IPS-20b (cell line): ENCODE results near the gene TSC22D4.
"Not testable (repeated sequence)": the region's sequence is repeated elsewhere in the genome, so short reads cannot be mapped to it uniquely, and the experiment has no call there.

Experiments used
- H3K27ac ChIP-seq: one replicate; pipeline ENCODE4 v1.5.1; 2013; ENCODE audit warnings: low read length
- H3K27me3 ChIP-seq: 2 replicates; pipeline ENCODE4 v1.6.1; 2013; ENCODE audit warnings: mild to moderate bottlenecking, low read length, inconsistent platforms; ENCODE audit not compliant: insufficient read depth
- H3K36me3 ChIP-seq: 2 replicates; pipeline ENCODE4 v1.6.1; 2013; ENCODE audit warnings: low read depth, mild to moderate bottlenecking, inconsistent platforms, low read length, moderate library complexity; ENCODE audit not compliant: insufficient read depth
- H3K4me1 ChIP-seq: 2 replicates; pipeline ENCODE4 v1.6.1; 2013; ENCODE audit warnings: mild to moderate bottlenecking, control low read depth, inconsistent platforms, low read length, moderate library complexity; ENCODE audit not compliant: insufficient read depth
- H3K4me3 ChIP-seq: 2 replicates; pipeline ENCODE4 v1.5.1; 2013; ENCODE audit warnings: mild to moderate bottlenecking, low read length, inconsistent platforms
- H3K9ac ChIP-seq: 2 replicates; pipeline ENCODE4 v1.6.1; 2013; ENCODE audit warnings: low read depth, mild to moderate bottlenecking, inconsistent platforms, low read length, moderate library complexity
- H3K9me3 ChIP-seq: 2 replicates; pipeline ENCODE4 v1.6.1; 2013; ENCODE audit warnings: mild to moderate bottlenecking, low read depth, low read length, inconsistent platforms; ENCODE audit not compliant: insufficient read depth

TSC22D4 gene

GRCh38 chr7:100478958-100479660 is at the start of gene TSC22D4:
TSC22D4 (minus strand) TSS chr7:100479214; CDS start chr7:100478038, 1,176 bp downstream.
- Histone ChIP-seq H3K4me1 (peaks cover 5% of the 10 kb centered on the region), H3K27ac (peak within 1 kb of the TSS; percentile 61), H3K36me3 (no peaks in the 10 kb centered on the region), H3K9ac (peak within 1 kb of the TSS; percentile 76; the same call in 1 of the 2 replicates), H3K9me3 (no peaks in the 10 kb centered on the region), H3K4me3 (peak within 1 kb of the TSS; percentile 81), H3K27me3 (peaks cover 4% of the 10 kb centered on the region; the same call in 1 of the 2 replicates)

GRCh38 chr7:100528108-100528866 is 49.3 kb upstream of the TSC22D4 start:
- not testable (repeated sequence) for H3K9me3 ChIP-seq, H3K4me3 ChIP-seq, H3K36me3 ChIP-seq, H3K27ac ChIP-seq, H3K9ac ChIP-seq, H3K4me1 ChIP-seq, H3K27me3 ChIP-seq

- H3K4me3 ChIP-seq, H3K4me1 ChIP-seq, H3K36me3 ChIP-seq, H3K27me3 ChIP-seq, H3K27ac ChIP-seq, H3K9me3 ChIP-seq, H3K9ac ChIP-seq: not testable (repeated sequence)
Observed at GRCh38 chr7:100523192-100523591, 44.2 kb upstream of the TSC22D4 start.

GRCh38 chr7:100521909-100522593 is 43.0 kb upstream of the TSC22D4 start:
- not testable (repeated sequence) for H3K27me3 ChIP-seq, H3K9me3 ChIP-seq, H3K4me3 ChIP-seq, H3K4me1 ChIP-seq, H3K27ac ChIP-seq, H3K9ac ChIP-seq, H3K36me3 ChIP-seq

- Histone ChIP-seq H3K4me1 (no peaks in the 10 kb centered on the region), H3K4me3 (no peak overlapping the region), H3K9ac (no peak overlapping the region), H3K36me3 (no peaks in the 10 kb centered on the region), H3K27me3 (no peaks in the 10 kb centered on the region), H3K27ac (no peak overlapping the region), H3K9me3 (no peaks in the 10 kb centered on the region)
Observed at GRCh38 chr7:100521076-100521475, 42.1 kb upstream of the TSC22D4 start.

GRCh38 chr7:100520138-100520537 is 41.1 kb upstream of the TSC22D4 start:
- Histone ChIP-seq H3K9me3 (no peaks in the 10 kb centered on the region), H3K27ac (no peak overlapping the region), H3K36me3 (no peaks in the 10 kb centered on the region), H3K4me1 (no peaks in the 10 kb centered on the region), H3K9ac (no peak overlapping the region), H3K4me3 (no peak overlapping the region), H3K27me3 (no peaks in the 10 kb centered on the region)

GRCh38 chr7:100519580-100519979 is 40.6 kb upstream of the TSC22D4 start:
- Histone ChIP-seq H3K4me1 (no peaks in the 10 kb centered on the region), H3K27ac (no peak overlapping the region)

GRCh38 chr7:100517305-100517704 is 38.3 kb upstream of the TSC22D4 start:
- Histone ChIP-seq H3K36me3 (no peaks in the 10 kb centered on the region), H3K27me3 (no peaks in the 10 kb centered on the region), H3K9me3 (no peaks in the 10 kb centered on the region), H3K27ac (no peak overlapping the region), H3K4me3 (no peak overlapping the region), H3K4me1 (no peaks in the 10 kb centered on the region), H3K9ac (no peak overlapping the region)

More at GRCh38 chr7:100519580-100519979, 40.6 kb upstream of the TSC22D4 start:
- no peaks in the 10 kb centered on the region for H3K36me3 ChIP-seq
- no peak overlapping the region for H3K9ac ChIP-seq
- no peak overlapping the region for H3K4me3 ChIP-seq
- H3K9me3 ChIP-seq = no peaks in the 10 kb centered on the region
- no peaks in the 10 kb centered on the region for H3K27me3 ChIP-seq

- no peaks in the 10 kb centered on the region for H3K4me1 ChIP-seq
- H3K9ac ChIP-seq = no peak overlapping the region
- no peak overlapping the region for H3K27ac ChIP-seq
- H3K27me3 ChIP-seq = no peaks in the 10 kb centered on the region
- no peaks in the 10 kb centered on the region for H3K9me3 ChIP-seq
- H3K36me3 ChIP-seq = no peaks in the 10 kb centered on the region
- H3K4me3 ChIP-seq = no peak overlapping the region
Observed at GRCh38 chr7:100516135-100516812, 37.3 kb upstream of the TSC22D4 start.

GRCh38 chr7:100515072-100515532 is 36.1 kb upstream of the TSC22D4 start:
- Histone ChIP-seq H3K9ac (no peak overlapping the region), H3K27me3 (no peaks in the 10 kb centered on the region), H3K4me3 (no peak overlapping the region), H3K9me3 (no peaks in the 10 kb centered on the region), H3K27ac (no peak overlapping the region), H3K36me3 (no peaks in the 10 kb centered on the region), H3K4me1 (no peaks in the 10 kb centered on the region)

- Histone ChIP-seq H3K9ac (no peak overlapping the region), H3K9me3 (no peaks in the 10 kb centered on the region), H3K36me3 (no peaks in the 10 kb centered on the region)
Observed at GRCh38 chr7:100513212-100513810, 34.3 kb upstream of the TSC22D4 start.

More at GRCh38 chr7:100513212-100513810, 34.3 kb upstream of the TSC22D4 start:
- Histone ChIP-seq H3K27ac (no peak overlapping the region), H3K4me1 (no peaks in the 10 kb centered on the region), H3K4me3 (no peak overlapping the region), H3K27me3 (no peaks in the 10 kb centered on the region)
